Measurements from ENCODE around the gene PACSIN1. TPM values are rescaled to one million over a fixed set of nuclear protein-coding genes. Genes with fewer than 3 reads are reported as not detected.
A peak's percentile ranks its signal among the peaks of the same experiment; 100 is the strongest.

Gene PACSIN1
- total and polyA plus RNA-seq, 9 donors: 0.08 to 0.55 (median 0.45) TPM; not detected in 2

DNA sequence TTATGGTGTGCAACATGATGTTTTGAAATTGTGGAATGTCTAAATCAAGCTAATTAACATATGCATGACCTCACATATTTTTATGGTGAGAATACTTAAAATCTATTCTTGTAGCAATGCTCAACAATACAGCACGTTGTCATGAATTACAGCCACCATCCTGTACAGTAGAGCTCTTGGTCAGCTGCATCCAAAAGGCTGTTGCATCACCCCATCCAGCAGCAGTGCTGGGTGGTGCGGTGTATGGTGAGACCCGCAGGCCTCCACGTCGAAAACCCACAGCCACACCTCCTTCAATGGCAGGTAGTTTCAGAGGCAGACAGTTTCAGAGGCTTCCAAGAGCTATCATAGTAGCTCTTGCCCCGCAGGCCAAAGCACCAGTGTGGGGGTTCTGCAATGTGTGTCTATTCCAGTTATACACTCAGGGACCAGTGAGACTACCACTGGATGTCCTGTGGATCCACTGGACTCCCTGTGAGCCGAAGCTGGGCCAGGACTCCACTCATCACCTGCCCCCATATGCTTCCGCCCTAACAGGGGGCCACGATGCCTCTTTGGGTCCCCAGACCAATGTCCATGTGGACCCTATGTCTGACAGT lies 23.4 kb downstream of the PACSIN1 start:
- 81 to 87% (median 82%) methylated on average over 9 of the region's 9 CpGs for WGBS, 3 donors
- no peaks in the 10 kb centered on the region for H3K9me3 ChIP-seq
- no peaks in the 10 kb centered on the region for H3K4me1 ChIP-seq (ENCODE audit: insufficient read depth)
- no peak overlapping the region for H3K4me3 ChIP-seq
- TF ChIP-seq, protein P1, sequence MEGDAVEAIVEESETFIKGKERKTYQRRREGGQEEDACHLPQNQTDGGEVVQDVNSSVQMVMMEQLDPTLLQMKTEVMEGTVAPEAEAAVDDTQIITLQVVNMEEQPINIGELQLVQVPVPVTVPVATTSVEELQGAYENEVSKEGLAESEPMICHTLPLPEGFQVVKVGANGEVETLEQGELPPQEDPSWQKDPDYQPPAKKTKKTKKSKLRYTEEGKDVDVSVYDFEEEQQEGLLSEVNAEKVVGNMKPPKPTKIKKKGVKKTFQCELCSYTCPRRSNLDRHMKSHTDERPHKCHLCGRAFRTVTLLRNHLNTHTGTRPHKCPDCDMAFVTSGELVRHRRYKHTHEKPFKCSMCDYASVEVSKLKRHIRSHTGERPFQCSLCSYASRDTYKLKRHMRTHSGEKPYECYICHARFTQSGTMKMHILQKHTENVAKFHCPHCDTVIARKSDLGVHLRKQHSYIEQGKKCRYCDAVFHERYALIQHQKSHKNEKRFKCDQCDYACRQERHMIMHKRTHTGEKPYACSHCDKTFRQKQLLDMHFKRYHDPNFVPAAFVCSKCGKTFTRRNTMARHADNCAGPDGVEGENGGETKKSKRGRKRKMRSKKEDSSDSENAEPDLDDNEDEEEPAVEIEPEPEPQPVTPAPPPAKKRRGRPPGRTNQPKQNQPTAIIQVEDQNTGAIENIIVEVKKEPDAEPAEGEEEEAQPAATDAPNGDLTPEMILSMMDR (IDR thresholded peaks at IDR 0.05): no peak
- TF ChIP-seq EP300 (IDR thresholded peaks at IDR 0.05) (no peak), POLR2A (IDR thresholded peaks at IDR 0.05) (no peak)
- intact Hi-C loops (cut with DNase I): no loop called here
- peak in 1 of 5 donors; percentile 17 for DNase-seq
- H3K27me3 ChIP-seq: no peaks in the 10 kb centered on the region
- no peak overlapping the region for H3K27ac ChIP-seq
- no peaks in the 10 kb centered on the region for H3K36me3 ChIP-seq

DNA sequence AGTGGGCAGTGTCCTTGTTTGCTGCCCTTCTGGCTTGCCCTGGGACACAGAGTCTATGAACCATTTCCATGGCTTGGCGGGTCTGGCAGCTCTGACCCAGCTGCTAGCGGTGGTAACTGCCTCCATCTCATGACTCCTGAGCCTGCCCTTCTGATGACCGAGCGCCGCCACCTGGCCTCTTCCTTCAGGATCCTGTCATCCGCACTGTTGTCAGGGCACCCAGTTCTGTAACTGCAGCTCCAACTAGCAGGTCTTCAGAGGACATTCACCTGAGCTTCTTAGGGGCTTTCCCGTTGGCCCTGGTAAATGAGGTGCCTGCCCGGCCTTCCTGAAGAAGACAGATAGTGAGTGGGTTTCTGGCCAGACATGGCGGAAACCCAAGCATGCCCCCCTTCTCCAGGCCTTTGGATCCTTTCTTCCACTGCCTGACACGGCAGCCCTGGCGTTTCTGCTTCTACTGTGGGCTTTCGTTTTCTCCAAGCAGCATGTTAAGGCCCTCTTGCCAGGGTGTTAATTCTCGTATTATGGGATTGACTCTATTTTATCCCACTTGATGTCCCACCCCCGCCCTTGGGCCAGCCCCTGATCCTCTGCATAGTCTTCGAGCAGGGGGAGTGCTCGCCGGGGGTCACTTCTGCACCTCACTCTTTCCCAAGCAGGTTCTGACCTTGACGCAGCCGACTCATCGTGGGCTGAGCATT lies 24.7 kb downstream of the PACSIN1 start:
- Histone ChIP-seq H3K4me1 (ENCODE audit: insufficient read depth) (no peaks in the 10 kb centered on the region), H3K36me3 (no peaks in the 10 kb centered on the region), H3K4me3 (peak overlapping the region; percentile 28), H3K27ac (peak overlapping the region in 1 of 2 donors; percentile 49), H3K9me3 (no peaks in the 10 kb centered on the region), H3K27me3 (no peaks in the 10 kb centered on the region)
- TF ChIP-seq, protein P1 (IDR thresholded peaks at IDR 0.05): no peak
- TF ChIP-seq POLR2A (IDR thresholded peaks at IDR 0.05): no peak
- TF ChIP-seq EP300 (IDR thresholded peaks at IDR 0.05): no peak
- DNase-seq: peak in 1 of 5 donors; percentile 34
- WGBS, 3 donors: 40 to 43% (median 41%) methylated on average over 20 of the region's 20 CpGs
- intact Hi-C loops (cut with DNase I): no loop called here

DNA sequence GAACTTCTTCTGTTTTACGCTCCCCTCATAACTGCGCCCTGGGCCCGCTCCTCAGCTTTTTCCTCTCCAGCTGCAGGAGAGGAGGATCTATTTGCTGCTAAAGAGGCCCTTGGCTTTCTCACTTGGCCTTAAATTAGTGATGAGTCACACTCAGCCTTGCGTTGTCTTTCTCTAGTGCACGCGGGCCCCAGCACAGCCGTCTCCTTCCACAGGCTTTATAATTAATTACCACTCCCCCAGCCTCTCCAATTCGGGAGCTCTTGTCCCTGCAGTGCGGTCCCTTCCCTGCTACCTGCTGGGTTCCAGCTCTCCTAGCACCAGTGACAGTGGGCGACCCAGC lies 25.2 kb downstream of the PACSIN1 start:
- Histone ChIP-seq H3K27ac (peak overlapping the region in 1 of 2 donors; percentile 49), H3K9me3 (no peaks in the 10 kb centered on the region), H3K36me3 (no peaks in the 10 kb centered on the region), H3K4me1 (ENCODE audit: insufficient read depth) (no peaks in the 10 kb centered on the region), H3K27me3 (no peaks in the 10 kb centered on the region), H3K4me3 (peak overlapping the region; percentile 28)
- TF ChIP-seq, protein P1 (IDR thresholded peaks at IDR 0.05): no peak
- no peak for TF ChIP-seq POLR2A (IDR thresholded peaks at IDR 0.05)
- no peak for TF ChIP-seq EP300 (IDR thresholded peaks at IDR 0.05)
- intact Hi-C loops (cut with DNase I): no loop called here
- 8 to 15% (median 10%) methylated on average over 10 of the region's 10 CpGs for WGBS, 3 donors
- DNase-seq: peak; percentile 34 to 58 (median 34)

DNA sequence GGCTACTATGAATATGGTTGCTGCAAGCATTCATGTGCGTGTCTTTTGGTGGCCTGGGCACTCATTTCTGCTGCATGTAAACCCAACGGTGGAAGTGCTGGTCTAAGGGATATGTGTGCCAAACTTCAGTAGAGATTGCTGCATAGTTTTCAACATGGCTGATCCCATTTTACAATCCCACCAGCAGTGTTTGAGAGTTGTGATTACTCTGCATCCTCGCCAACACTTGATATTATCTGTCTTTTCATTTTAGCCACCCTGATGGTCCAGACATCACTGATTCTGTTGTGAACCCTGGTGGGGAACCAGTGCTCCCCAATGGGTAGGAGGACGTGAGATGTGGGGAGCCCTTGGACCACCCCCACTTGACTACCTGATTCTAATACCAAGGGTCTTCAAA lies 27.5 kb downstream of the PACSIN1 start:
- WGBS, 3 donors: 70 to 79% (median 70%) methylated on average over 4 of the region's 4 CpGs

More for the DNA sequence above, 27.5 kb downstream of the PACSIN1 start:
- no peaks in the 10 kb centered on the region for H3K36me3 ChIP-seq
- intact Hi-C loops (cut with DNase I): no loop called here
- no peak overlapping the region for H3K27ac ChIP-seq
- no peak for TF ChIP-seq EP300 (IDR thresholded peaks at IDR 0.05)
- TF ChIP-seq, protein P1 (IDR thresholded peaks at IDR 0.05): no peak
- no peak for TF ChIP-seq POLR2A (IDR thresholded peaks at IDR 0.05)
- H3K27me3 ChIP-seq: no peaks in the 10 kb centered on the region
- no peaks in the 10 kb centered on the region for H3K9me3 ChIP-seq
- H3K4me3 ChIP-seq: no peak overlapping the region
- peaks cover 1% of the 10 kb centered on the region for H3K4me1 ChIP-seq (ENCODE audit: insufficient read depth)
- no peak for DNase-seq
